ENCODE measurements around the gene ADAM19. TPM values are rescaled to one million over a fixed set of nuclear protein-coding genes. Genes with fewer than 3 reads are reported as not detected.

Gene ADAM19
- polyA plus RNA-seq, 2 donors, result 2.1 to 2.3 TPM

GRCh38 chr5:157545610-157546310, 29.8 kb downstream of the ADAM19 start:
- Histone ChIP-seq H3K36me3 (ENCODE audit: control insufficient read depth in 2 of 2, insufficient read depth in 2 of 2, low read length in 1 of 2) (no peaks in the 10 kb centered on the region), H3K27me3 (ENCODE audit: control insufficient read depth in 1 of 2, insufficient read depth in 2 of 2, low read length in 2 of 2) (no peaks in the 10 kb centered on the region), H3K4me3 (ENCODE audit: low read depth in 1 of 2, low read length in 2 of 2) (no peak overlapping the region), H3K9me3 (ENCODE audit: control insufficient read depth in 2 of 2, insufficient read depth in 1 of 2, low read depth in 1 of 2, low read length in 1 of 2) (no peaks in the 10 kb centered on the region), H3K4me1 (ENCODE audit: control insufficient read depth in 2 of 2, insufficient read depth in 2 of 2, low read length in 1 of 2) (peaks cover 6 to 25% of the 10 kb centered on the region in 2 donors), H3K27ac (ENCODE audit: low read depth in 2 of 2, low read length in 1 of 2) (peak overlapping the region; percentile 6 to 37)
- whole genome bisulfite sequencing, 2 donors, result 93 to 94% methylated on average over 4 of the region's 4 CpGs

DNA sequence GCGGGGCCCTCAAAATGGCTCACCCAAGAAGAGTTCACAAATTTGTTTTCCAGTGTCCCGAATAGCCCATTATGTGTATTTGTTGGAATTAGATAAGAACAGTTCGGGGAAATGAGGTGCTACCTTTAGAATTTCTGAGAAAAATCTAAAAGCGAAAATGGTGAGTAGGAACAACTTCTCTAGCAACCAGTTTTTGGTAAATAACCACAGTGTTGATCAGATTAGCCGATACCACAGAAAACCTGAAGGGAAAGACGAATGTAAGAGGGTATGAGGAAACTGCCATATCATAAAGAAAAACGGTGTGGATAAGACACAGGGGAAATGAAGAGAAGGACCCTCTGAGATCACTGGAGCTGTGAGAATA, 31.0 kb downstream of the ADAM19 start:
- Histone ChIP-seq H3K27ac (ENCODE audit: low read depth in 2 of 2, low read length in 1 of 2) (peak overlapping the region; percentile 74 to 80), H3K4me1 (ENCODE audit: control insufficient read depth in 2 of 2, insufficient read depth in 2 of 2, low read length in 1 of 2) (peaks cover 6 to 25% of the 10 kb centered on the region in 2 donors)
- 71 to 76% methylated on average over 7 of the region's 7 CpGs for WGBS, 2 donors

GRCh38 chr5:157543825-157544622, 31.6 kb downstream of the ADAM19 start:
- 58 to 62% methylated on average over 10 of the region's 10 CpGs for WGBS, 2 donors
- Histone ChIP-seq H3K4me3 (ENCODE audit: low read depth in 1 of 2, low read length in 2 of 2) (no peak overlapping the region), H3K27ac (ENCODE audit: low read depth in 2 of 2, low read length in 1 of 2) (peak overlapping the region; percentile 74 to 80), H3K27me3 (ENCODE audit: control insufficient read depth in 1 of 2, insufficient read depth in 2 of 2, low read length in 2 of 2) (no peaks in the 10 kb centered on the region), H3K4me1 (ENCODE audit: control insufficient read depth in 2 of 2, insufficient read depth in 2 of 2, low read length in 1 of 2) (peaks cover 6 to 24% of the 10 kb centered on the region in 2 donors), H3K36me3 (ENCODE audit: control insufficient read depth in 2 of 2, insufficient read depth in 2 of 2, low read length in 1 of 2) (no peaks in the 10 kb centered on the region), H3K9me3 (ENCODE audit: control insufficient read depth in 2 of 2, insufficient read depth in 1 of 2, low read depth in 1 of 2, low read length in 1 of 2) (no peaks in the 10 kb centered on the region)

More for the DNA sequence above, 31.0 kb downstream of the ADAM19 start:
- H3K27me3 ChIP-seq (ENCODE audit: control insufficient read depth in 1 of 2, insufficient read depth in 2 of 2, low read length in 2 of 2), result no peaks in the 10 kb centered on the region
- no peaks in the 10 kb centered on the region for H3K9me3 ChIP-seq (ENCODE audit: control insufficient read depth in 2 of 2, insufficient read depth in 1 of 2, low read depth in 1 of 2, low read length in 1 of 2)
- no peaks in the 10 kb centered on the region for H3K36me3 ChIP-seq (ENCODE audit: control insufficient read depth in 2 of 2, insufficient read depth in 2 of 2, low read length in 1 of 2)
- no peak overlapping the region for H3K4me3 ChIP-seq (ENCODE audit: low read depth in 1 of 2, low read length in 2 of 2)

DNA sequence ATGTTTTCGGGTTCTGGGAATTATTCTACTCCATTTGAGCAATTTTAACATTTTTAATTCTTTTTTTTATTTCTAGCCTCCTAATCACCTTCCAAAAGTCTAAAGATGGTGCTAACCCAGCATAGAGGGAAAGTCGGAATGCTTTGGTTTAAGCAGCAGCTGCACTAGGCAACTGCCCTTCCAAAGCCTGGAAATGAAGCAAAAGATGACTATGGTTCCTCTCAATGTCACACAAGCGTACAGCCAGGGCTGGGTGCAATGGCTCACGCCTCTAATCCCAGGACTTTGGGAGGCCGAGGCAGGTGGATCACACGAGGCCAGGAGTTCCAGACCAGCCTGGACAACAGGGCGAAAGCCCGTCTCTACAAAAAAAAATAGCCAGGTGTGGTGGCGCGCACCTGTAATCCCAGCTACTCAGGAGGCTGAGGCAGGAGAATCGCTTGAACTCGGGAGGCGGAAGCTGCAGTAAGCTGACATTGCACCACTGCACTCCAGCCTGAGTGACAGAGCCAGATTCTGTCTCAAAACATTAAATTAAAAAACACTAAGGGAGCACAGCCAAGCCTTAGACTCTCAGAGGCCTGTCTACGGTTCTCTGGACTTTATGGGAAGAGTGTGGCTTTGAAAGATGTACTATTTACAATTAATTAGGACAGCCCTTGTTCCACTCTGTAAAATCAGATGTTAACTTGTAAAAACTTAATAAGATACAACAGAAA, 33.1 kb downstream of the ADAM19 start:
- H3K36me3 ChIP-seq (ENCODE audit: control insufficient read depth in 2 of 2, insufficient read depth in 2 of 2, low read length in 1 of 2), result no peaks in the 10 kb centered on the region
- no peaks in the 10 kb centered on the region for H3K9me3 ChIP-seq (ENCODE audit: control insufficient read depth in 2 of 2, insufficient read depth in 1 of 2, low read depth in 1 of 2, low read length in 1 of 2)
- H3K4me1 ChIP-seq (ENCODE audit: control insufficient read depth in 2 of 2, insufficient read depth in 2 of 2, low read length in 1 of 2), result peaks cover 3 to 19% of the 10 kb centered on the region in 2 donors
- peak overlapping the region; percentile 11 to 64 for H3K27ac ChIP-seq (ENCODE audit: low read depth in 2 of 2, low read length in 1 of 2)
- H3K4me3 ChIP-seq (ENCODE audit: low read depth in 1 of 2, low read length in 2 of 2), result no peak overlapping the region
- no peaks in the 10 kb centered on the region for H3K27me3 ChIP-seq (ENCODE audit: control insufficient read depth in 1 of 2, insufficient read depth in 2 of 2, low read length in 2 of 2)
- WGBS, 2 donors, result 84 to 92% methylated on average over 14 of the region's 14 CpGs

DNA sequence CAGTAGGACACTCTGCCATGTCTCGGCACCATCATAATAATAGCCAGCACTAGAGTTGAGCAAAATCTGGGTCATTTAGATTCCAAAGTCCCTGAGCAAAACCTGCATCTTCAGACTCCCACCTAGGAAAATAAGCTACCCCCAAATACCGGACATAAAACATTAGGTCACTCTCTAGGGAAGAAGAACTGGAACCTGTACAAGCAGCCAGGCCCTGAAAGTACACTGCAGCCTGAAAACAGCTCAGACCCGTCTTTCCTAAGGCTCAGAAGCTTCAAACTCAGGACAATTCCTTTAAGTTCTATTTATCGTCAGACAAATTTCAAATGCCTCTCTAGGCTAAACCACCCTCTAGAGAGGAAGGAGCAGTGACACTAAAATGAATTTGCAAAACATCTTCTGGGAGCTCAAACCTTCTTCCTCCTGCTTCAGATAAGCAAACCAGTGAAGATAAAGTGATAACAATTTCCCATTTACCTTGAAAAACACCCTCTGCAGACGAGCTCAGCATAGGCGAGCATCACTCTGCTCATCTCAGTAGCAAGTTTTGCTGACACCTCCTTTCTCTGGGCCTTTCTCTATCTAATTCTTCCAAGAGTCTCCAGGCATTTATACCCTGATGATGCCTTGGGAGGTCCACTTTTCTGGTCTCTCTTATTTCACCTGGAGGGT, 34.0 kb downstream of the ADAM19 start:
- peak overlapping the region; percentile 75 to 76 for H3K27ac ChIP-seq (ENCODE audit: low read depth in 2 of 2, low read length in 1 of 2)
- no peaks in the 10 kb centered on the region for H3K27me3 ChIP-seq (ENCODE audit: control insufficient read depth in 1 of 2, insufficient read depth in 2 of 2, low read length in 2 of 2)
- H3K9me3 ChIP-seq (ENCODE audit: control insufficient read depth in 2 of 2, insufficient read depth in 1 of 2, low read depth in 1 of 2, low read length in 1 of 2), result no peaks in the 10 kb centered on the region
- H3K4me1 ChIP-seq (ENCODE audit: control insufficient read depth in 2 of 2, insufficient read depth in 2 of 2, low read length in 1 of 2), result peaks cover 3 to 16% of the 10 kb centered on the region in 2 donors
- 57 to 58% methylated on average over 6 of the region's 6 CpGs for WGBS, 2 donors
- H3K36me3 ChIP-seq (ENCODE audit: control insufficient read depth in 2 of 2, insufficient read depth in 2 of 2, low read length in 1 of 2), result peaks cover 0 to 1% of the 10 kb centered on the region in 2 donors
- no peak overlapping the region for H3K4me3 ChIP-seq (ENCODE audit: low read depth in 1 of 2, low read length in 2 of 2)

GRCh38 chr5:157540707-157541446, 34.7 kb downstream of the ADAM19 start:
- peaks cover 0 to 4% of the 10 kb centered on the region in 2 donors for H3K36me3 ChIP-seq (ENCODE audit: control insufficient read depth in 2 of 2, insufficient read depth in 2 of 2, low read length in 1 of 2)
- H3K27ac ChIP-seq (ENCODE audit: low read depth in 2 of 2, low read length in 1 of 2), result peak overlapping the region; percentile 75 to 76
- H3K27me3 ChIP-seq (ENCODE audit: control insufficient read depth in 1 of 2, insufficient read depth in 2 of 2, low read length in 2 of 2), result no peaks in the 10 kb centered on the region
- 56 to 58% methylated on average over 11 of the region's 11 CpGs for WGBS, 2 donors
- no peaks in the 10 kb centered on the region for H3K9me3 ChIP-seq (ENCODE audit: control insufficient read depth in 2 of 2, insufficient read depth in 1 of 2, low read depth in 1 of 2, low read length in 1 of 2)
- no peak overlapping the region for H3K4me3 ChIP-seq (ENCODE audit: low read depth in 1 of 2, low read length in 2 of 2)
- peaks cover 2 to 12% of the 10 kb centered on the region in 2 donors for H3K4me1 ChIP-seq (ENCODE audit: control insufficient read depth in 2 of 2, insufficient read depth in 2 of 2, low read length in 1 of 2)

DNA sequence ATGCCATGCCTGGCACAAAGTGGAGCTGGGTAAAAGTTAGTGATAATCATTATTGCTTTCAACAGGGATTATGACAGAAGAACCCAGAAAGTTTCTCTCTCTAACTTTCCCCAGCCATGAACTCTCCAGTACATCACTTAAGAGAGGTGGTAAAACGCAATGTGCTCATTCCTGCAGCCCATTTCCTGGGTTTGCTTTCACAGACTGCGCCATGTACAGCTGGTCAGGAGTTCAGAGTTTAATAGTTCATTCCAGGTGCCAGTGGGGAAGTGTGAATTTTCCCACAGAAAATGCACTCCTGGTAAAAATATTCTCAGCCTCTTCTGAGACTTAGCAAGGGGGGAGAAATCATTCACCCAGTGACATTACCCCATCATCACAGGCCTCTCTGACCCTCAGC, 35.5 kb downstream of the ADAM19 start:
- no peak overlapping the region for H3K4me3 ChIP-seq (ENCODE audit: low read depth in 1 of 2, low read length in 2 of 2)
- peaks cover 0 to 4% of the 10 kb centered on the region in 2 donors for H3K36me3 ChIP-seq (ENCODE audit: control insufficient read depth in 2 of 2, insufficient read depth in 2 of 2, low read length in 1 of 2)
- H3K27me3 ChIP-seq (ENCODE audit: control insufficient read depth in 1 of 2, insufficient read depth in 2 of 2, low read length in 2 of 2), result no peaks in the 10 kb centered on the region
- no peaks in the 10 kb centered on the region for H3K9me3 ChIP-seq (ENCODE audit: control insufficient read depth in 2 of 2, insufficient read depth in 1 of 2, low read depth in 1 of 2, low read length in 1 of 2)
- WGBS, 2 donors, result 78 to 84% methylated on average over 2 of the region's 2 CpGs
- H3K4me1 ChIP-seq (ENCODE audit: control insufficient read depth in 2 of 2, insufficient read depth in 2 of 2, low read length in 1 of 2), result peaks cover 0 to 7% of the 10 kb centered on the region in 2 donors
- peak overlapping the region; percentile 63 to 75 for H3K27ac ChIP-seq (ENCODE audit: low read depth in 2 of 2, low read length in 1 of 2)

GRCh38 chr5:157539503-157540022, 36.0 kb downstream of the ADAM19 start:
- peaks cover 0 to 6% of the 10 kb centered on the region in 2 donors for H3K4me1 ChIP-seq (ENCODE audit: control insufficient read depth in 2 of 2, insufficient read depth in 2 of 2, low read length in 1 of 2)
- no peaks in the 10 kb centered on the region for H3K27me3 ChIP-seq (ENCODE audit: control insufficient read depth in 1 of 2, insufficient read depth in 2 of 2, low read length in 2 of 2)
- H3K9me3 ChIP-seq (ENCODE audit: control insufficient read depth in 2 of 2, insufficient read depth in 1 of 2, low read depth in 1 of 2, low read length in 1 of 2), result no peaks in the 10 kb centered on the region
- H3K4me3 ChIP-seq (ENCODE audit: low read depth in 1 of 2, low read length in 2 of 2), result no peak overlapping the region
- peak overlapping the region; percentile 11 to 25 for H3K27ac ChIP-seq (ENCODE audit: low read depth in 2 of 2, low read length in 1 of 2)
- WGBS, 2 donors, result 78 to 79% methylated on average over 4 of the region's 4 CpGs
- H3K36me3 ChIP-seq (ENCODE audit: control insufficient read depth in 2 of 2, insufficient read depth in 2 of 2, low read length in 1 of 2), result peaks cover 0 to 4% of the 10 kb centered on the region in 2 donors

All from esophagus (tissue), 2 donors.